ENCODE data around the gene DRG2. TPM values are rescaled to one million over a fixed set of nuclear protein-coding genes. Genes with fewer than 3 reads are reported as not detected.

The DRG2 gene
- total and polyA plus RNA-seq, 9 of the 15 experiments (the other 6 are each of a cell fraction or from before 2014, with no cell fraction given): 6.6 to 36.7 (median 26.1) TPM

DNA sequence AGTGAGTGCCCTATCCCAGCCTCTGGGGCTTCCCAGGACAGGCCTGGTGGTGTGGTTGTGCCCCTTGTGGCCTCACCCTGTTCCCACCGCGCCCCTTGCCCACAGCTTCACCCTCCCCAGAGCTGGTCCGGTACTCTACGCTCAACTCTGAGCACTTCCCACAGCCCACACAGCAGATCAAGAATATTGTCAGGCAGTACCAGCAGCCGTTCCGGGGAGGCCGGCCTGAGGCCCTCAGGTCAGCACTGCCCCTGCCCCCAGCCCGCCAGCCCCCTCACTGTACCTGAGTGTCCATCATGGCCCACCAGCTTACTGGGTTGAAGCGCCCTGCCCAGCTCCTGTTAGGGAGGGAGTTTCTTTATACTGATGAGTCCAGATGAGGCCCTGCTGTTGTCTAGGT lies 63.5 kb downstream of the DRG2 start:
- in situ Hi-C loops (cut with MboI): no loop called here

DNA sequence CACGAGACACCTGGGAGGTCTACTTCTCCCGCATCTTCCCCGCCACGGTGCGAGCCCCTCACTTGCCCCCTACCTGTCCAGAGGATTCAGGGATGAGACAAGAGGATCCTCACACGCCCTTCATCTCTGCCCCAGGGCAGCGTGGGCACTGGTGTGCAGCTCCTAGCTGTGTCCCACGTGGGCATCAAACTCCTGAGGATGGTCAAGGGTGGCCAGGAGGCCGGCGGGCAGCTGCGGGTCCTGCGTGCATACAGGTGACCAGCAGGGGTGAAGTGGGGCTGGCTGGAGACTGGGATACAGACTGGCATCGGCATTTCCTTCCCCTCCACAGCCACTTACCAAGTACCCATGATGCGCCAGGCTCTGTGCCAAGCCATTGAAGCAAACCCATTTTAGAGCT lies 67.4 kb downstream of the DRG2 start:
- Histone ChIP-seq H3K79me2 (ENCODE audit: control insufficient read depth, insufficient read depth, low read length) (no peaks in the 10 kb centered on the region), H3K27ac (ENCODE audit: extremely low read depth, low read depth, low read length) (no peak overlapping the region), H4K20me1 (replicated peaks; ENCODE audit: control insufficient read depth, insufficient read depth, low read length) (no peaks in the 10 kb centered on the region; the same call in 1 of the 2 replicates), H3K4me3 (no peak overlapping the region), H3K4me2 (ENCODE audit: insufficient read depth, low read length) (no peak overlapping the region), H2AFZ (ENCODE audit: low read depth, low read length) (no peak overlapping the region), H3K9me3 (replicated peaks; ENCODE audit: control insufficient read depth, insufficient read depth, low read depth, low read length) (no peaks in the 10 kb centered on the region), H3K4me1 (replicated peaks in 1 of 2; ENCODE audit: control insufficient read depth in 2 of 2, insufficient read depth in 2 of 2, low read length in 2 of 2) (peaks cover 15 to 47% of the 10 kb centered on the region in 2 experiments; a peak in 4 of 5 replicates), H3K9me1 (ENCODE audit: control insufficient read depth, insufficient read depth, low read length) (no peaks in the 10 kb centered on the region), H3K27me3 (ENCODE audit: control insufficient read depth in 2 of 2, insufficient read depth in 2 of 2, low read length in 2 of 2) (no peaks in the 10 kb centered on the region), H3K9ac (ENCODE audit: insufficient read depth in 1 of 2, low read depth in 2 of 2, low read length in 2 of 2) (no peak overlapping the region), H3K36me3 (ENCODE audit: control insufficient read depth, insufficient read depth, low read length) (no peaks in the 10 kb centered on the region)
- ATAC-seq: no peak
- no peak for FAIRE-seq
- 65% methylated on average over 9 of the region's 14 CpGs for WGBS (ENCODE audit: insufficient coverage, low coverage, missing lambda C conversion rate)
- BruUV-seq (replicated peaks): no TSS peak
- DNase-seq (ENCODE audit: extremely low read depth in 1 of 4, low spot score in 3 of 4): no peak
- POLR2A ChIA-PET: interaction anchor here (0.6 kb wide), 2 partner anchors 20 to 34 kb away, joined by 3 read pairs; no protein-coding TSS in a partner anchor
- in situ Hi-C loops (cut with MboI) (no loop called here), intact Hi-C loops (cut with micrococcal nuclease) (no loop called here)
- CTCF ChIA-PET (ENCODE audit: low intra/inter-chr PET ratio): no interaction called here
- TF ChIP-seq, protein P1, sequence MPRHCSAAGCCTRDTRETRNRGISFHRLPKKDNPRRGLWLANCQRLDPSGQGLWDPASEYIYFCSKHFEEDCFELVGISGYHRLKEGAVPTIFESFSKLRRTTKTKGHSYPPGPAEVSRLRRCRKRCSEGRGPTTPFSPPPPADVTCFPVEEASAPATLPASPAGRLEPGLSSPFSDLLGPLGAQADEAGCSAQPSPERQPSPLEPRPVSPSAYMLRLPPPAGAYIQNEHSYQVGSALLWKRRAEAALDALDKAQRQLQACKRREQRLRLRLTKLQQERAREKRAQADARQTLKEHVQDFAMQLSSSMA (CRISPR knock-in tag; IDR thresholded peaks at IDR 0.05): no peak
- TF ChIP-seq, protein P2, sequence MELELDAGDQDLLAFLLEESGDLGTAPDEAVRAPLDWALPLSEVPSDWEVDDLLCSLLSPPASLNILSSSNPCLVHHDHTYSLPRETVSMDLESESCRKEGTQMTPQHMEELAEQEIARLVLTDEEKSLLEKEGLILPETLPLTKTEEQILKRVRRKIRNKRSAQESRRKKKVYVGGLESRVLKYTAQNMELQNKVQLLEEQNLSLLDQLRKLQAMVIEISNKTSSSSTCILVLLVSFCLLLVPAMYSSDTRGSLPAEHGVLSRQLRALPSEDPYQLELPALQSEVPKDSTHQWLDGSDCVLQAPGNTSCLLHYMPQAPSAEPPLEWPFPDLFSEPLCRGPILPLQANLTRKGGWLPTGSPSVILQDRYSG (tag; conservative IDR thresholded peaks at IDR 0.05; ENCODE audit: low read depth): no peak

More for the DNA sequence above, 63.5 kb downstream of the DRG2 start:
- no peak for TF ChIP-seq MYBL2 (IDR thresholded peaks at IDR 0.05; ENCODE audit: low read depth)
- no peak for TF ChIP-seq MYBL2 (CRISPR knock-in tag; IDR thresholded peaks at IDR 0.05; ENCODE audit: borderline replicate concordance)
- no peak for TF ChIP-seq SMARCA4 (IDR thresholded peaks at IDR 0.05)
- no peak for TF ChIP-seq FOS (IDR thresholded peaks at IDR 0.05; ENCODE audit: extremely low read depth, insufficient read length)
- Histone ChIP-seq H3K9ac (ENCODE audit: insufficient read depth in 1 of 2, low read depth in 2 of 2, low read length in 2 of 2) (no peak overlapping the region), H3K9me1 (ENCODE audit: control insufficient read depth, insufficient read depth, low read length) (no peaks in the 10 kb centered on the region), H3K9me3 (replicated peaks; ENCODE audit: control insufficient read depth, insufficient read depth, low read depth, low read length) (no peaks in the 10 kb centered on the region), H3K27me3 (ENCODE audit: control insufficient read depth in 2 of 2, insufficient read depth in 2 of 2, low read length in 2 of 2) (no peaks in the 10 kb centered on the region), H3K4me1 (replicated peaks in 1 of 2; ENCODE audit: control insufficient read depth in 2 of 2, insufficient read depth in 2 of 2, low read length in 2 of 2) (peaks cover 2 to 30% of the 10 kb centered on the region in 2 experiments; a peak in 3 of 5 replicates), H3K36me3 (ENCODE audit: control insufficient read depth, insufficient read depth, low read length) (no peaks in the 10 kb centered on the region), H2AFZ (ENCODE audit: low read depth, low read length) (no peak overlapping the region), H3K27ac (ENCODE audit: extremely low read depth, low read depth, low read length) (no peak overlapping the region), H3K79me2 (ENCODE audit: control insufficient read depth, insufficient read depth, low read length) (no peaks in the 10 kb centered on the region), H3K4me3 (no peak overlapping the region), H4K20me1 (replicated peaks; ENCODE audit: control insufficient read depth, insufficient read depth, low read length) (no peaks in the 10 kb centered on the region; the same call in 1 of the 2 replicates), H3K4me2 (ENCODE audit: insufficient read depth, low read length) (no peak overlapping the region)
- POLR2A ChIA-PET: interaction anchor here (1.5 kb wide), 1 partner anchor 31 kb away, joined by 5 read pairs; no protein-coding TSS in a partner anchor
- 25% methylated on average over 5 of the region's 9 CpGs for WGBS (ENCODE audit: insufficient coverage, low coverage, missing lambda C conversion rate)
- no TSS peak for BruUV-seq (replicated peaks)
- DNase-seq (ENCODE audit: extremely low read depth in 1 of 4, low spot score in 3 of 4) (no peak), FAIRE-seq (no peak), ATAC-seq (no peak)
- intact Hi-C loops (cut with micrococcal nuclease): no loop called here
- CTCF ChIA-PET (ENCODE audit: low intra/inter-chr PET ratio): no interaction called here
